HL-60 (cell line): Measurements from ENCODE around the gene FOXL3.

Experiments
- DNase-seq, 2 experiments: peaks; one replicate each; pipeline ENCODE4 v3.0.0-alpha.2; 2010 to 2020; ENCODE audit warnings: low read depth in 1 of 2, low spot score in 1 of 2
- H3K27ac ChIP-seq: fragments of 250-450 bp; sonication (Bioruptor Pico); replicated peaks from 2 replicates; pipeline ENCODE4 v1.5.1; 2020; ENCODE audit warnings: mild to moderate bottlenecking, moderate library complexity
- H3K27me3 ChIP-seq: fragments of 250-450 bp; sonication (Bioruptor Pico); 2 replicates; pipeline ENCODE4 v1.5.1; 2021; ENCODE audit warnings: mild to moderate bottlenecking, moderate library complexity; ENCODE audit not compliant: insufficient read depth, poor library complexity, severe bottlenecking
- H3K4me3 ChIP-seq: replicated peaks from 2 replicates; pipeline ENCODE4 v1.5.1; 2011; ENCODE audit warnings: mild to moderate bottlenecking, control low read depth, low read length; ENCODE audit not compliant: insufficient read depth
- GABPA ChIP-seq: IDR thresholded peaks from 2 replicates; pipeline ENCODE4 v1.6.1; 2012; ENCODE audit warnings: low read depth
- POLR2AphosphoS5 ChIP-seq: IDR thresholded peaks from 2 replicates; pipeline ENCODE4 v1.6.1; 2012; ENCODE audit warnings: low read depth
- REST ChIP-seq: IDR thresholded peaks from 2 replicates; pipeline ENCODE4 v1.6.1; 2012; ENCODE audit warnings: low read depth; ENCODE audit not compliant: insufficient replicate concordance
- SPI1 ChIP-seq: IDR thresholded peaks from 2 replicates; pipeline ENCODE4 v1.6.1; 2012; ENCODE audit warnings: low read depth, mild to moderate bottlenecking, borderline replicate concordance
- TF ChIP-seq, protein P1 (sequence below): IDR thresholded peaks from one replicate; pipeline ENCODE4 v1.5.1; 2011; ENCODE audit warnings: low read length, control low read depth, inconsistent platforms; ENCODE audit not compliant: insufficient read depth

FOXL3 gene

DNA sequence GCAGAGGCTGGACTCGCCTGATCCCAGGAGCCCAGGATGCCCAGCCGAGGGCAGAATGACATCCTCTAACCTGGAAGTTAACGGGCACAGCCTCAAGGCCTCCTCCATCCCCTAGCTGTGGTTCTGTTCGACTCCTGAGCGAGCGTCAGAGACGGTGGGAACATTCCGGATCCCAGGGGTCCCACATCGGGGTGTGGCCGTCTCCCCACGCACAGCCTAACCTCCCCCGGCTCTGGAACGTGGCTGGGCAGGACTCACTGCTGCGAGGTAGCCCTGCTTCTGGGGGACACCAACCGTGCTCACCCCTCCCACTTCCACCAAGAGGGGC lies 8.4 kb downstream of the FOXL3 start:
- Histone ChIP-seq H3K27me3 (peaks cover 2% of the 10 kb centered on the region), H3K27ac (no peak overlapping the region), H3K4me3 (no peak overlapping the region)
- no peak for DNase-seq
- TF ChIP-seq, protein P1, sequence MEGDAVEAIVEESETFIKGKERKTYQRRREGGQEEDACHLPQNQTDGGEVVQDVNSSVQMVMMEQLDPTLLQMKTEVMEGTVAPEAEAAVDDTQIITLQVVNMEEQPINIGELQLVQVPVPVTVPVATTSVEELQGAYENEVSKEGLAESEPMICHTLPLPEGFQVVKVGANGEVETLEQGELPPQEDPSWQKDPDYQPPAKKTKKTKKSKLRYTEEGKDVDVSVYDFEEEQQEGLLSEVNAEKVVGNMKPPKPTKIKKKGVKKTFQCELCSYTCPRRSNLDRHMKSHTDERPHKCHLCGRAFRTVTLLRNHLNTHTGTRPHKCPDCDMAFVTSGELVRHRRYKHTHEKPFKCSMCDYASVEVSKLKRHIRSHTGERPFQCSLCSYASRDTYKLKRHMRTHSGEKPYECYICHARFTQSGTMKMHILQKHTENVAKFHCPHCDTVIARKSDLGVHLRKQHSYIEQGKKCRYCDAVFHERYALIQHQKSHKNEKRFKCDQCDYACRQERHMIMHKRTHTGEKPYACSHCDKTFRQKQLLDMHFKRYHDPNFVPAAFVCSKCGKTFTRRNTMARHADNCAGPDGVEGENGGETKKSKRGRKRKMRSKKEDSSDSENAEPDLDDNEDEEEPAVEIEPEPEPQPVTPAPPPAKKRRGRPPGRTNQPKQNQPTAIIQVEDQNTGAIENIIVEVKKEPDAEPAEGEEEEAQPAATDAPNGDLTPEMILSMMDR, result no peak
- TF ChIP-seq REST (no peak), GABPA (no peak), POLR2AphosphoS5 (no peak), SPI1 (no peak)

- Histone ChIP-seq H3K4me3 (no peak overlapping the region), H3K27ac (no peak overlapping the region), H3K27me3 (no peaks in the 10 kb centered on the region)
- DNase-seq, result no peak
- TF ChIP-seq GABPA, result no peak
Measured at GRCh38 chr7:298743-299142, 8.8 kb downstream of the FOXL3 start.

DNA sequence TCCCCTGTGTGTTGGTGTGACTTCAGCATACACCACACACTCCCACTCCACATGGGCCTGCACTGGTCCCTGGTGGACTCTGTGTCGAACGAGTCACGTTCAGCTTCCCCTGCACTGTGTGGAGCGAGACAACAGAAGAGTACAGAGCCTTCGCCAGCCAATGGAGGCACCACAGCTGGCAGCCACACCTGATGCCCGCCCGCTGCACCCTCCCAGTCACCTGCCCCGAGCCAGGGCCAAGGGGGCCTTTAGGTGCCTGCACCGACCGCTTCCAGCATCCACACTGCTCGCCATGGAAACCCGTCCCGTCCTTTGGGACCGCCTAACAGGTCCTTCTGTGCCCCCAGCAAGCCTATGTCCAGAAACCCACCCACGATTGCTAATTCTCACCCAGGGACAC lies 9.2 kb downstream of the FOXL3 start:
- H3K4me3 ChIP-seq, result no peak overlapping the region
- TF ChIP-seq GABPA (no peak), SPI1 (no peak), REST (no peak), POLR2AphosphoS5 (no peak)
- TF ChIP-seq, protein P1, result no peak

GRCh38 chr7:299628-300027 lies 9.7 kb downstream of the FOXL3 start:
- DNase-seq, result no peak
- TF ChIP-seq SPI1 (no peak), POLR2AphosphoS5 (no peak), REST (no peak), GABPA (no peak)
- TF ChIP-seq, protein P1, result no peak
- Histone ChIP-seq H3K4me3 (no peak overlapping the region), H3K27me3 (no peaks in the 10 kb centered on the region), H3K27ac (no peak overlapping the region)

More for the DNA sequence above, 9.2 kb downstream of the FOXL3 start:
- Histone ChIP-seq H3K27ac (no peak overlapping the region), H3K27me3 (no peaks in the 10 kb centered on the region)
- DNase-seq, result no peak
